Lung (tissue), 12 donors: ENCODE results near the gene NPAS3. TPM values are rescaled to one million over a fixed set of nuclear protein-coding genes. Genes with fewer than 3 reads are reported as not detected.

Experiments
- ATAC-seq: fragments of 200-7000 bp; cut with Tn5 transposase; one replicate; pipeline ENCODE4 v1.9.1; 2020; ENCODE audit warnings: moderate number of reproducible peaks; ENCODE audit not compliant: insufficient read depth, low FRiP score
- DNase-seq, 3 donors: peaks; one replicate each; pipeline ENCODE4 v3.0.0-alpha.2; 2013 to 2017
- H3K27ac ChIP-seq, 2 donors: one replicate each; pipeline ENCODE4 v1.5.1; 2013; ENCODE audit warnings: mild to moderate bottlenecking in 2 of 2, moderate library complexity in 2 of 2, control low read depth in 1 of 2, inconsistent platforms in 1 of 2, low read depth in 1 of 2, low read length in 1 of 2
- H3K27me3 ChIP-seq, 3 donors: one replicate each; pipeline ENCODE4 v1.5.1; 2013; ENCODE audit warnings: low read length in 2 of 3; ENCODE audit not compliant: control insufficient read depth in 3 of 3, insufficient read depth in 3 of 3
- H3K36me3 ChIP-seq, 4 donors: one replicate each; pipeline ENCODE4 v1.5.1; 2013; ENCODE audit warnings: low read length in 4 of 4, mild to moderate bottlenecking in 1 of 4, moderate library complexity in 1 of 4; ENCODE audit not compliant: control insufficient read depth in 4 of 4, insufficient read depth in 4 of 4
- H3K4me1 ChIP-seq, 5 donors: one replicate each; pipeline ENCODE4 v1.5.1; 2013; ENCODE audit warnings: low read length in 5 of 5, mild to moderate bottlenecking in 2 of 5, moderate library complexity in 1 of 5; ENCODE audit not compliant: control insufficient read depth in 5 of 5, insufficient read depth in 5 of 5
- H3K4me3 ChIP-seq: one replicate; pipeline ENCODE4 v1.5.1; 2013; ENCODE audit warnings: mild to moderate bottlenecking, control low read depth, moderate library complexity
- H3K9ac ChIP-seq, 2 donors: one replicate each; pipeline ENCODE4 v1.5.1; 2013; ENCODE audit warnings: low read length in 2 of 2, control low read depth in 1 of 2; ENCODE audit not compliant: insufficient read depth in 1 of 2
- H3K9me3 ChIP-seq, 4 donors: one replicate each; pipeline ENCODE4 v1.5.1; 2013; ENCODE audit warnings: low read length in 3 of 4, mild to moderate bottlenecking in 1 of 4, moderate library complexity in 1 of 4; ENCODE audit not compliant: control insufficient read depth in 4 of 4, insufficient read depth in 3 of 4
- WGBS, 2 donors: extraction: QIAGEN DNeasy Blood & Tissue Kit; methylation state at CpG; one replicate each; pipeline ENCODE4 v1.1.7; 2013; 5-methylcytosine and 5-hydroxymethylcytosine counted together
- polyA plus RNA-seq, 2 donors: library from polyadenylated mRNA; stranded (reverse); fragments of 200-250 nt; gene quantifications; one replicate each; pipeline ENCODE4 v1.2.1, GENCODE V29; 2013
- total RNA-seq, 2 donors: library from RNA; depleted of rRNA in 1 of 2; stranded (reverse); fragments of >200 nt in 1 of 2; gene quantifications; one replicate each; pipeline ENCODE4 v1.2.1, GENCODE V29; 2014 to 2021
- TF ChIP-seq, protein P1 (sequence below): IDR thresholded peaks from 2 replicates; pipeline ENCODE4 v1.5.1; 2012; ENCODE audit warnings: mild to moderate bottlenecking; ENCODE audit errors: control extremely low read depth, extremely low read depth
- donor health status: control.
- donor health status: control.
- donor health status: Bipolar disorder and iron deficiency.
- donor health status: healthy.
- donor health status: DM: yes; HTN: yes; CAD: no.

Gene NPAS3
- total and polyA plus RNA-seq, 4 donors = 0.13 to 0.48 (median 0.33) TPM

DNA sequence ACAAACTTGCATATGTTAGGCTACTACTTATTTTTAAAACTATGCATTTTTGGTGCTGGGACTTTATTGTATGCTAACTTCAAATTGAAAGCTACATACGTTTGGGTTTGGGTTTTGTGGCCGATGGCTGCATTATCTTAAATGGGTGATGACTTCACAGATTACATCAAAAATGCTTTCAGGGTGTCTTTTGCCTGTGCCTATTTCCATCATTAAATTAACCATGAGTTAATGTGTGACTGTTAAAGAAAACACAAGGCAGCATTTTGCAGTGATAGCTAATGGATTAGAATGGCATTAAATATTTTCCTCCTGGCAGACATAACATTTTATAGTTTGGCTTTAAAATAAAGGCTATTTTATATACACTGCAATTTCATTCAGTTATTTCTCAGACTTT is 659.9 kb downstream of the NPAS3 start:
- WGBS, 2 donors = 84 to 91% methylated on average over 2 of the region's 2 CpGs
- no peaks in the 10 kb centered on the region for H3K27me3 ChIP-seq

DNA sequence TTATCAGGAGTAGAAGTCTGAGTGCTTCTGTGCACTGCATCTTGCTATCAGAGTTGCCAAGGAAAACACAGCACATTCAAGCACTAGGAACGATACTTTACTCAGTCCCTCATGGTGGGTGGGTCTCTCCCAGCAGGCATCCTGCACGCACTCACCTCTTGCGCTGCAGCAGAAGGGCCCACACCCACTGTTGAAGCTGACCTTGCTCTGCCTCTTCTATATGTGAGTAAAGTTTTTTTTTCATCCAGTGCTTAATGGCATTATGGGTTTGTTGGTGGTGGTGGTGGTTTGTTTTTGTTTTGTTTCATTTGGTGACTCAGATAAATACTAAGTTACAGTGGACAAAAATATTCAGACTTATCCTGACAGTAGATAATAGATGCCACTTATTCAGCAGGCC is 663.7 kb downstream of the NPAS3 start:
- no peaks in the 10 kb centered on the region for H3K36me3 ChIP-seq
- WGBS, 2 donors = 76 to 96% methylated on average over 3 of the region's 3 CpGs
- TF ChIP-seq, protein P1, sequence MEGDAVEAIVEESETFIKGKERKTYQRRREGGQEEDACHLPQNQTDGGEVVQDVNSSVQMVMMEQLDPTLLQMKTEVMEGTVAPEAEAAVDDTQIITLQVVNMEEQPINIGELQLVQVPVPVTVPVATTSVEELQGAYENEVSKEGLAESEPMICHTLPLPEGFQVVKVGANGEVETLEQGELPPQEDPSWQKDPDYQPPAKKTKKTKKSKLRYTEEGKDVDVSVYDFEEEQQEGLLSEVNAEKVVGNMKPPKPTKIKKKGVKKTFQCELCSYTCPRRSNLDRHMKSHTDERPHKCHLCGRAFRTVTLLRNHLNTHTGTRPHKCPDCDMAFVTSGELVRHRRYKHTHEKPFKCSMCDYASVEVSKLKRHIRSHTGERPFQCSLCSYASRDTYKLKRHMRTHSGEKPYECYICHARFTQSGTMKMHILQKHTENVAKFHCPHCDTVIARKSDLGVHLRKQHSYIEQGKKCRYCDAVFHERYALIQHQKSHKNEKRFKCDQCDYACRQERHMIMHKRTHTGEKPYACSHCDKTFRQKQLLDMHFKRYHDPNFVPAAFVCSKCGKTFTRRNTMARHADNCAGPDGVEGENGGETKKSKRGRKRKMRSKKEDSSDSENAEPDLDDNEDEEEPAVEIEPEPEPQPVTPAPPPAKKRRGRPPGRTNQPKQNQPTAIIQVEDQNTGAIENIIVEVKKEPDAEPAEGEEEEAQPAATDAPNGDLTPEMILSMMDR = no peak

More for the DNA sequence above, 659.9 kb downstream of the NPAS3 start:
- no peak for DNase-seq
- TF ChIP-seq, protein P1 = no peak
- peaks cover 0 to 2% (median 0%) of the 10 kb centered on the region in 4 donors for H3K9me3 ChIP-seq
- H3K4me3 ChIP-seq = no peak overlapping the region
- H3K9ac ChIP-seq = no peak overlapping the region
- H3K27ac ChIP-seq = no peak overlapping the region
- no peak for ATAC-seq
- H3K36me3 ChIP-seq = no peaks in the 10 kb centered on the region
- peaks cover 0 to 6% (median 0%) of the 10 kb centered on the region in 5 donors for H3K4me1 ChIP-seq

DNA sequence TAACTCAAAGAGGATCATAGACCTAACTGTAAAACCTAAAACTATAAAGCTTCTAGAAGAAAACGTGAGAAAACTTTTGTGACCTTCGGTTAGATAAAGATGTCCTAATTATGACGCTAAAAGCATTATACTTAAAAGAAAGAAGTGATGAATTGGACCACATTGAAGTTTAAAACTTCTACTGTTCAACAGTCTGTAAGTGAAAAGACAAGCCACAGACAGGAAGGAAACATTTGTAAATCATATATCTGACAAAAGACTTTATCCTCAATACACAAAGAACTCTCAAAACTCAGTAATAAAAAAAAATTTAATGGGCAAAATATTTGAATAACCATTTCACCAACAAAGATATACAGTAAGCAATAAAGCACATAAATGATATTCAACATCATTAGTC is 667.9 kb downstream of the NPAS3 start:
- DNase-seq (no peak), ATAC-seq (no peak)
- H3K27ac ChIP-seq = no peak overlapping the region
- WGBS, 2 donors = 27 to 63% methylated on average over 3 of the region's 3 CpGs
- TF ChIP-seq, protein P1 = no peak
- H3K4me3 ChIP-seq = no peak overlapping the region
- no peaks in the 10 kb centered on the region for H3K27me3 ChIP-seq
- no peaks in the 10 kb centered on the region for H3K9me3 ChIP-seq
- H3K9ac ChIP-seq = no peak overlapping the region
- no peaks in the 10 kb centered on the region for H3K4me1 ChIP-seq
- H3K36me3 ChIP-seq = no peaks in the 10 kb centered on the region

More for the DNA sequence above, 663.7 kb downstream of the NPAS3 start:
- Histone ChIP-seq H3K4me3 (no peak overlapping the region), H3K27ac (no peak overlapping the region), H3K9me3 (peaks cover 0 to 2% (median 0%) of the 10 kb centered on the region in 4 donors), H3K4me1 (no peaks in the 10 kb centered on the region), H3K27me3 (no peaks in the 10 kb centered on the region), H3K9ac (no peak overlapping the region)
- peak in 1 of 3 donors; percentile 19 for DNase-seq
- no peak for ATAC-seq

DNA sequence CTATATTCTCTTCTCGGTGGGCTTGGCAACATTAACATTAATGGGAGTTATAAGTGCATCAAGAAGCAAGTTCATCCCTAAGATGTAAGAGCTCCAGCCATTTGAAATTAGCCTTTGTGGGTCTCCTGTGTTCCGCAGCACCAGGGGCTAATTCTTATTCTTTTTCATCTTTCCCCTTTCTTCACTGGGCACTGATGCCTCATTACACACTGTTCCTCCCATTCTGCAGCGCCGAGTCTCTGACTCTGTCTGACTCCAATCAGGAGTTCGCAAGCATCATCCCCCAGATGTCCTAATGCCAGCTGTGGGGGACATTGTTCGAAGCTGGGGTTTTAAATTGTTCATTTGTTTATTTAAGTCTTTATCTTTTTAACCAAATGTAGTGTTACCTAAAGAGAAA is 670.9 kb downstream of the NPAS3 start:
- 84 to 93% methylated on average over 6 of the region's 6 CpGs for WGBS, 2 donors
- Histone ChIP-seq H3K27me3 (no peaks in the 10 kb centered on the region), H3K9me3 (no peaks in the 10 kb centered on the region), H3K36me3 (no peaks in the 10 kb centered on the region), H3K4me1 (no peaks in the 10 kb centered on the region), H3K9ac (no peak overlapping the region), H3K27ac (no peak overlapping the region), H3K4me3 (no peak overlapping the region)
- ATAC-seq = no peak
- DNase-seq = no peak
- TF ChIP-seq, protein P1 = no peak
